ENCODE results near the gene SREK1.
A peak's percentile ranks its signal among the peaks of the same experiment; 100 is the strongest.

The SREK1 gene

DNA sequence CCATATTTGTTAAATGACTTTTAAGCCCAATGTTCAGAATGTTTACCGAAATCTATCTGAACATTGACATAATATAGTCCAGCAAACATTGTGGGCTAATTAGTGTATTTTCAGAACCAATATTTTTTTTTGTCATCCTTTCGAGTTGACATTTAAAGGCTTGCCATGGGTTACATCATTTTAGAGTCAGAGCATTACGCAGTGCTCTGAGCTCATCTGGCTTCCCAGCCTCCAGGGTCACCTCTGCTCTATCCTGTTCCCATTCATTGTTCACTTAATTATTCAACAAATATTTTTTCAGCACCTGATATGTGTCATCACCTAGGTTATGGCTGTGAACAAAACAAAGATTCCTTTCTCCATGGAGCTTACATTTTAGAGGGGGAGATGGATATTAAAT, 80.2 kb downstream of the SREK1 start:
- DNase-seq, result peak; percentile 74

DNA sequence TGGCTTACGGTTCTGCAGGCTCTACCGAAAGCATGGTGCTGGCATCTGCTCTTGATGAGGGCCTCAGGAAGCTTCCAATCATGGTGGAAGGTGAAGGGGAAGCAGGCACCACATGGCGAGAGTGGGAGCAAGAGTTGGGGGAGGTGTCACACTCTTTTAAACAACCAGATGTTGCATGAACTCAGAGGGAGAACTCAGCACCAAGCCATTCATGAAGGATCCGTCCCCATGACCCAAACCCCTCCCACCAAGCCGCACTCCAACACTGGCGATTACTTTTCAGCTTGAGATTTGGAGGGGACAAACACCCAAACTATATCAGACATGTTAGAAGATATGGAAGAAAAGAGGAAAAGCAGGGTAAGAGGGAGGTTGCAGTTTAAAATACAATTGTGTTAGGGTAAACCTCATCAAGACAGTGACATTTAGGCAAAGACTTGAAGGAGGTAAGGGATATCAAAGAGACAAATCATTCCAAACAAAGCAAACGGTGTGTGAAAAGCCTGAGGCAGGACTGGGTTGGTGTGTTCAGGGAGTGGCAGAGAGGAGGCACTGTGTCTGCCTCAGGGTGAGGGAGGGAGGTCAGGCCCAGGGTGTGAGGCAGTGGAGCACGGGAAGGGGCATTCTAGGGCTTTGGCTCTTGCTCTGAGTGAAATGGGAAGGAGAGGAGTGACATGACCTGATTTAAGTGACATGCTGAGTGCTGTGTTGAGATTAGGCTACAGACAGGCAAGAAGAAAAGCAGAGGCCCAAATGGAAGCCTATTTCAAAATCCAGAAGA, 80.9 kb downstream of the SREK1 start:
- no peak for DNase-seq

- peak; percentile 43 for DNase-seq
Measured at GRCh38 chr5:66230551-66230950, 86.5 kb downstream of the SREK1 start.

DNA sequence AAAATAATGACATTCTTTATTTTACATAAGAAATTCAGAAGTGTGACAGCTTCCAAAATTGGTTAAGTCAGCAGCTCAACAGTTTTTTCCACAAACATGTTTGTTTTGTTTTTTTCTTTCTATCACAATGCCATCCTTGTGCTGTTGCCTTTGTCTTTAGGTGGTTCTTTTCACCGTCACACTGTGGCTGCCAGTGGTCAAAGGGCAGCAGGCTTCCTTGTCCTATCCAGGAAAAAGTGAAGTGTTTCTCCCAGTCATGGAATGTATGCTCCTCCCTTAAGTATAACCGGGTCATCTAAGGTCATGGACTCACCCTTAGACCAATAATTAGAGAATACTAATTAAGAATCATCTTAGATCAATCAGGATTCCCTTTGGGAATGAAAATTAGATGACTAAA, 87.4 kb downstream of the SREK1 start:
- DNase-seq, result no peak

DNA sequence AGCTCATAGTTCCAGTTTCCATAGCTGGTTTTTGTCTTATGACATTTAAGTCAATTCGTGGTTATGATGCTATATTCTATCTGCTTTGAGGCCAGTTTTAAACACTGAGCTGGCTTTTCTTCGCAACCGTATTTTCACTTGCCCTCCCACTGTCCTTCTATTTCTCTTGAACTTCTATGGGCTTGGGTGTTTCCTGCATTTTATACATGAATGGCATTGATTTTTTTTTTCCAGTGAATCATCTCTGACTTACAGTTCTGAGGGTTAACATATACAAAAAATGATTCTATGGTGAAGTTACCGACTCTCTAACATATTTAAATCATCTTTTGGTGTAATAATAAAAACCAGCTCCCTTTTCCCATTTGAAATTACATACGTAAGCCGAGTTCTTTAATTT, 88.2 kb downstream of the SREK1 start:
- no peak for DNase-seq

DNA sequence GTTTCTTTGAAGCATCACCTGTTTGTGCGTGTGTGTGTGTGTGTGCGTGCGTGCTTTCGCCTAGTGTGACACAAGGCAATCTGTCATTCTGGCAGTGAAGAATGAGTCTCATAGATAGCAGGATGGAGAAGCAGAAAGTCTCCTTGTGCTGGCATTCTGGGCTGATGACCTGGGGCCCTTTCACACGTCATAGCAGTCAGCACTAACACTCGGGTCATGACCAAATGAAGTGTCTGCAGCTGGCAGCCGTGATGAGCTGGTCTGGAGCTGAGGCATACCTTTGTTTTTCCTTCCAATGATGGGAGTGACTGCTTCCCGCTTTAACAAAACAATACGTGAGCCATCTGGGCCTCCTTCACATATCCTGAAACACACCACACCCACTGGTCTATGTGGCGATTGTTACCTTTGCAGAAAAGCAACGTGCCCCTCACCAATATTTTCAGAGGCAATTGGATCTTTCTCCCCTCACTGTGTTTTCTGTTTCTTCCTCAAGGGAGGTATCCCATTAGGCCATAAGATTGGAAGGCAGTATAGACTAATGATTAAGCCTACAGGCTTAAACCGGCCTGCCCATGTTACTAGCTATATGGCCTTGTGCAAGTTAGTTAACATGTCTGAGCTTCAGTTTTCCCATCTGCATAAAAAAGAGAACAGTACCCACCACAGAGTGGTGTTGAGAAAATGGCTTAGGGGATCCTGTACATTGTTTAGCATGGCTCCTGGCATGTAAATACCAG, 88.8 kb downstream of the SREK1 start:
- DNase-seq, result no peak

Measured in NCI-H146 (cell line).